HG03066 (cell line): ENCODE measurements around the gene SNCB.

ENCODE experiments used
- ATAC-seq: cut with Tn5 transposase; IDR thresholded peaks from one replicate; pipeline ENCODE4 v1.9.1; 2021; ENCODE audit warnings: low read depth; ENCODE audit not compliant: unreplicated experiment

Gene SNCB

GRCh38 chr5:176629853-176630680 is at the start of gene SNCB, which contains the start of gene EIF4E1B:
TSS of gene SNCB (minus strand) at chr5:176630534. CDS start at chr5:176629654, 880 bp downstream.
TSS of gene EIF4E1B (plus strand) at chr5:176630675. CDS start at chr5:176642788, 12,113 bp downstream.
- ATAC-seq: no peak

- no peak for ATAC-seq
Observed at GRCh38 chr5:176679365-176680225, 49.3 kb upstream of the SNCB start.

DNA sequence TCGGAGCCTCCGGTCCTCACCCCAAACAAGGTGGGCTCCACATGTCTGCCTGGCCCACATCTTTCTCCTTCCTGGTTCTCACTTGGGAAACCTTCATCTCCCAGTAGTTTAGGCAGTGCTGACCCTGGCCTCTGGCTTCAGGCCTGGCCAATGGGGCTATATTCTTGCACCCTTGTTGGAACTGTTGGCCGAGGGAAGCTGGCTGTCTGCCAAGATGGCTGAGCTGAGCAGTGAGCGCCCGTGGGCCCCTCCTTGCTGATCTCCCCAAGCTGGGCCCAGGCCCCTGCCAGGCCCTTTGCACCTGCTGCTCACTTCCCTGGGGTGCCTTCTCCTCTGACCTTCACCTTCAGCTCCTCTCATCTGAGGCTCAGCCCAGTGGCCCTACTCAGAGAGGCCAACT is 48.2 kb upstream of the SNCB start:
- no peak for ATAC-seq

GRCh38 chr5:176677209-176677939 is 47.0 kb upstream of the SNCB start:
- ATAC-seq: no peak

DNA sequence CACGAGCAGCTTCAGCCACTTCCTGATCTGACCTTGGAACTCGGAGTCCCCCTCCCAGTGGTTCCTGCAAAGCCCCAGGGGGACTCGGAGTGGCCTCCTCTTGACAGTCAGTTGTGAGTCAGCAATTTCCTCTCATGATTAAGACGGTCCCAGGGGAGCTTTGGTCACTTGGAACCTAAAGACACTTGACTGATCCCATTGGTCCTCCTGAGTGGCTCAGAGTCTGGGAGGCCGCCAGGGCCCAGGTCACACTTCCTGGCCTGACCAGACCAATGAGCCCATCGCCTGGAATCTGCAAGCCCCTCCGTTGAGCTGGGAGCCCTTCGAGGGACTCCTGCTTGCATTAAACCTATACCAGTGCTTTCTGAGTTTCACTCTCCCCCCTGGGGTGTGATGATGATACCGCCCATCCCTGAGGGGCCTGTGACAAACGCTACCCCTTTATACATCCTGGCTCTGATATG is 46.1 kb upstream of the SNCB start:
- ATAC-seq: peak; percentile 82

GRCh38 chr5:176675676-176676360 is 45.5 kb upstream of the SNCB start:
- ATAC-seq: no peak

- ATAC-seq: no peak
Observed at GRCh38 chr5:176674799-176675198, 44.5 kb upstream of the SNCB start.

DNA sequence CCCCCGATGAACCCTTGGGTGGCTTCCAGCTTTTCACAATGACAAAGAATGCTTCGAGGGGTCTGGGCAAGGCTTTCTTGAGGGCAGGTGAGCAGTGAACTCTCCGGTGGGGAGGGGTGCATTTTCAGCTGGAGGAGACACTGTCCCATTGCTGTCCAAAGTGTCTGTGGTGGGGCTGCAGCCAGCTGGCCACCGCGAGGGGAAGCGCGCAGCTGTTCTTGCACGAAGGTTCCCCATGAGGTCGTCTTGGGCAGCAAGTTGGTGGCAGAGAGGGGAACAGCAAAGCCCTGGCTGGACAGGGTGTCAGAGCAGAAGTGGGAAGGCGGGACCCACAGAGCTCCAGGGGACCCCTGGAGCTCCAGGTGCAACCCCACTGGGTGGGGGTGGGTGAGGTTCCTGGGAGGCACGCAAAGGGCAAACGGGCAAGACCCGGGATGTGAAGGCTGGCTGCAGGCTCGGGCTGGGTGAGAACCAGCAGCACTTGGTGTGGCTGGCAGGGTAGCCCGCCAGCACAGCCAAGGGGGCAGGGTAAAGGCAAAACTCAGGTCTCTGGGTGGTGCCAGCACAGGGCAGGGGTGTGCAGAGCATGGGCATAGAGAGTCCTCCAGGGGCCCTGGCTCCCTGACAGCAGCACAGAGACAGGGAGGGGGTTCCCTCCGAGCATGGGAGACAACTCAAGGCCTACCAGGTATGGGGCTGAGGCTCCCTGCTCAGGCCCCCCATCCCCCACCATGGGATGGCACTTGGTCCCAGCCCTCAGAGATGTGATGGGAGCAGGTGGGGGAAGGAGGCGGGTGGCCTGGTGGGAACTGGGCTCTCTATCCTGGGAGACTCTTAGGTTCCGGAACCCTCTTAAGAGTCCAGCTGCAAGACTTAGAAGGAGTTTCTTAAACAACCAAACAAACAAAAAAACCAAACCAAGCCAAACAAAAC is 43.6 kb upstream of the SNCB start:
- no peak for ATAC-seq

- ATAC-seq: no peak
Observed at GRCh38 chr5:176671890-176672747, 41.8 kb upstream of the SNCB start.

DNA sequence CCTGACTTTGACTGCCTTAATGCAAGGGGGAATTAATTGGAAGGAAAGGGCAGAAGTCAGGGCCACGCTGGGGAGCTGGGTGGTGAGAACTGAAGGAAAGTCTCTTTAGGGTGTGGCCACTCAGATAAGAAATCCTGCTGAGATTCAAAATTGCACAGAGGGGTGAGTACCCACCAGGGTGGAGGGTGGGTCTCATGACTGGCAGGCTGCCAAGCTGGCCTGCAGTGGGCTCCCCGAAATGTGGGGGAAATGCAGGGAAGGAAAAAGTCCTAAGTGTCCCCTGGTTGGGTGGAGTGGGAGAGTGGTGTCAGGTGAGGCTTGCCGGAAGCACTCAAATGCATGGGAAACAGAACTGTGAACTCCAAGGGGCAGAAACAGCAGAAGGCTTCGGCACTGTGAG is 41.1 kb upstream of the SNCB start:
- ATAC-seq: no peak

- ATAC-seq: no peak
Observed at GRCh38 chr5:176670449-176670848, 40.1 kb upstream of the SNCB start.

DNA sequence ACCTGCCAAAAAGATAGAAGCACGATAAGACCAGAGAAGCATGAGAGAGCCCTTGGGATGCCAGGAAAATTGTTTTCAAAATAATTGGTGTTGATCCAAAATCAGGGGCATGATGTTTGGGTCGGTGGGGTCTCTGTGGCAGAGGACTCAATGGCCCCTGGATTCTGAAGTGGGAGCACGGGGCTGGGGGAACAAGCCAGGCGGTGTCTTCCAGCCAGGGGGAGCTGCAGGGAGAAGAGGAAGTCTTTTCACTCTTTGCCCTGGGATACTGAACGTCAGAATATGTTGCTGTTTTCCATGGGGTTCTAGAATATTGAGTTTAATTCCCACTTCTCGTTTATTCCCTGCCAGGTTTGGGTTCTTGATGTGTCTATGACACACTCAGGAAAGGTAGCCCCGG is 37.3 kb upstream of the SNCB start:
- no peak for ATAC-seq

- ATAC-seq: no peak
Observed at GRCh38 chr5:176665517-176665916, 35.2 kb upstream of the SNCB start.

DNA sequence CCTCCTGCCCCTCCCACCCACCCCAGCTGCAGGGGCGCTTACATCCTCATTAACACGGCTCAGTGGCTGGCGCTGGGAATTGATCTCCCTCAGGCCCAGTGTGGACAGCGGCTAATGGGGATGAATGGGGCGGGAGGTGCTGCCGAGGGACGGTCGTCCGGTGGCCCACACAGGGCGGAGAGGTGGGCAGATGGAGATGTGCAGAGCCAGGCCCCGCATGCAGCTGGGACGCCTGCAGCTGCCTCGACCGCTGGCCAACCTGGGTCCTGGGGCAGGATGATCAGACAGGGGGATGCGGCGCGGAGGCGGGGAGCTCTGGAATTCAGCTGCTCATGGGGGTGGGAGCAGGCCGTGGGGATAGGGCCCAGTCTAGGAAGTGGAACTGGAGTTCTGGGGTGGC is 34.6 kb upstream of the SNCB start:
- ATAC-seq: no peak

- no peak for ATAC-seq
Observed at GRCh38 chr5:176664479-176664878, 34.1 kb upstream of the SNCB start.

GRCh38 chr5:176663566-176663965 is 33.2 kb upstream of the SNCB start:
- ATAC-seq: no peak

DNA sequence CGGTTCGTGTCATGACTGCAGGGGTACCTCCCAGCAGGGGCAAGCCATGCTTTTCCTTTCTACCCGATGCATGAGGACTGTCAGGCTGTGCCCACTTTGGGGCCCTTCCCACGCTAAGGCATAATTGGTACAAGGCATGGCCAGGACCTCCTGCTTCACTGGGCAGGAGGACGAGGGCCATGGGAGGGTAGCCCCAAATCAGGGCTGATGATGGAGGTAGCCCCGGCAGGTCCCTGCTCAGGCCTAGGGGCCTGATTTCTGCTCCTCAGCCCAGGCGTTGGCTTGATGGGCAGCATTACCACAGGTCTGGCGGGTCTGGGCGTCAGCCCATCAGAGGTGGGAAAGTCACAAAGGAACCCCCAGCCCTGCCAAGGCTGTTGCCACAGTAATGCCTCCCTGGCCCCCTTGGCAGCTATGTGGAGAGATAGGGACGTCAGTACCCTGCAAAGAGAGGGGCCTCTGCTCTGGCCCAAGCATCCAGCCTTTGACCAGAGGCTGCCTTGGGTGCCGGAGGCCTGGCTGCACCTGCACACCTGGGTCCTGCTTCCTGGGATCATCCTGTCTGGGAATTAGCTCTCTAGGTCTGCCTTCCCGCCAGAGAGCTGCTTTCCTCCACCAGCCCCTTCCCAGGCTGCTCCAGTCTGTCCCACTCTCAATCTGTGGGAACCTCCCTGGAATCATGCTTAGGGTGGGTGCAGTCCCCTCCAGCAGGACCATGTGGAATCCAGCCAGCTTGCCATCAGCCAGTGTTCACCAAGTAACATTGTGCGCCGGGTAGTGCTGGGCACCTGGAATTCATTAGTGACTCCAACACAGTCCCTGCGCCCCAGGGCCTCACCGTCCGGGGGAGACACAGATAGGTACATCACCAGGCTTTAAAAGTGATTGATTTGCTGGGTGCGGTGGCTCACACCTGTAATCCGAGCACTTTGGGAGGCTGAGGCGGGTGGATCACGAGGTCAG is 32.3 kb upstream of the SNCB start:
- ATAC-seq: no peak
